GM19351 (cell line): ENCODE measurements around the gene PAM.

ENCODE experiments used
- ATAC-seq: cut with Tn5 transposase; IDR thresholded peaks from one replicate; pipeline ENCODE4 v1.9.1; 2021; ENCODE audit warnings: mild to moderate bottlenecking, moderate library complexity; ENCODE audit not compliant: unreplicated experiment

PAM gene

DNA sequence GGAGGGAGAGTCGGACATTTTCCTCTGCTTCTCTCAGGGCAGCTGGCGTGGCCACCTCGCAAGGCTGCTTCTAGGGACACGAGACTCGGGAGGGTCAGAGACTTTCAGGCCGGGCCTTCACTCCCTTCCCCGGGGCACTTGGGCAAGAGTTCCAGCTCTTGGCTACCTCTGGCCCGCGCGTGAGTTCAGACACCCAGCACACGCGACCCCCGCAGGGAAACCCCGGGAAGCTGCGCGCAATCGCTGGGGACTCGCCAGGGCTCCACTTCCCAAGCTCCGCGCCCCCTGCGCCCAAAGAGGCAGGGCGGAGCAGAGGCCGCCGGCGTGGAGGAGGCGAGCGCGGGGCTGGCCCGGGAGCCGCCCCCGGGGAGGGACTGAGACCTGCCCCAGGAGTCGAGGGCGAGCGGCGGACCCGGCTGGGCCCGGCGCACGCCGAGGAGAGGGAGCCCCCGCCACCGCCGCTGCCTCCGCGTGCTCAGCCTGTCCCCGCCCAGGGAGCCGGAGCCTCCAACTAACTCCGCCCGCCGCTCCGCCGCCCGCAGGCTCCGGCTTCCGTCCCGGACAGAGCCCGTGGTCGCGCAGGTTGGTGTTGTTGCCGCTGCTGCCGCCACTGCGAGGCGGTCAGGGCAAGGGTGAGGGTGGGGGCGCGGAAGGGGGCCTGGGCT lies at the start of gene PAM:
PAM (plus strand) TSS at position 539 of the 665 bp plus-strand sequence. CDS start 110,891 bp downstream, outside the sequence.
- ATAC-seq = peak; percentile 76

DNA sequence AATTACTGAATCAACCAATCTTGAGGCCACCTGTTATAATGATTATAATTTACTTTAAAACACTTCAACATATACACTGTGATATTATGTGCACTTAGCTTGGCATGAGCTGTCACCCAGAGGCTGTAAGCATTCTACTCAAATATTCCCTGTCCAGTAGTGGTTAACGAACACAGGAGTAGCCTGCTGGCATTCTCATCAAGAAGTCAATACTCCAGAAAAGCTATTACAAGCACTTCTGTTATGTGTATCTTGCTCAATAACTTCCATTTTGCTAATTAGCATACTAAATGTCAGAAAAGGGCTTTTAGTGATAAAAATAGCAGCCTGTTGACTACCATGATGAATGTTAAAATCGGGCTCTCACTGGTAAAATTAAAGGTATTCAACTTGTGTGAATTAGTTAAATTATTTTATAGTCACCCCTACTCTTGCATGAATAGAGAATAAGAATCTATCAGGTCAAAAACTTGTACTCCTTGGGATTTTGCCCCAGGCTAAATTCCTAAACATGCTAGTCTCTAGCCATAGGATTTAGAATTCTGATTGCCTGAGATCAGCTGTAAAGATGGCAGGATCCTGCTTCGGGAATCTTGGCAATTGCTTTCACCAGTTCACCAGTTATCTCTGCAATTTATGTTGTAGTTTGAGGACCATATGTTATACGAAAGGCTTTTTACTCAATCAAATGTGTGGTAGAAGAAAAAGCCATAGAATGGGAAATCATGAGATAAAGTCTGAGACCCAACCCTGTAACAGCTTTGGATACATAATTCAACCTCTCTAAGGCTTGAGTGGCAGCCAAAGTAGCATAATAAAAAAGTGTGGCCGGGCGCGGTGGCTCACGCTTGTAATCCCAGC lies 43.4 kb upstream of the PAM start:
- ATAC-seq = no peak

DNA sequence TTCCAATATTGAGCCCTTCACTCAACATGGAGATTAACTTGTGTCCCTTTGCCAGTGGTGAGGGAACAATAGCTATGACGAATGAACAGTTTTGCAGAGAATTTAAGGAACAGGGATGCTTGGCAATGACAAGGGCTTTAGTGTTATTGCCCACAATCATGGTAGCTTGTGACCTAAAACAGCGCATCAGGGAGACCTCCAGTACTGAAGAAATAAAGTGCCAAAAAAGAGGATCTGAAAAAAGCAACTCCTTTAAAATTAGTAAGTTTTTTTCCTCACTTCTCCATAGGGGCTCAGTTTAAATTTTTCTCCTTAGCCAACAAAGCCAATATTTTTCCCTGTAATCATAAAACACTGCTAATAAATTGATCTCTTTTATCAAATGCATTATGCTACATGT lies 41.8 kb upstream of the PAM start:
- ATAC-seq = peak; percentile 33

DNA sequence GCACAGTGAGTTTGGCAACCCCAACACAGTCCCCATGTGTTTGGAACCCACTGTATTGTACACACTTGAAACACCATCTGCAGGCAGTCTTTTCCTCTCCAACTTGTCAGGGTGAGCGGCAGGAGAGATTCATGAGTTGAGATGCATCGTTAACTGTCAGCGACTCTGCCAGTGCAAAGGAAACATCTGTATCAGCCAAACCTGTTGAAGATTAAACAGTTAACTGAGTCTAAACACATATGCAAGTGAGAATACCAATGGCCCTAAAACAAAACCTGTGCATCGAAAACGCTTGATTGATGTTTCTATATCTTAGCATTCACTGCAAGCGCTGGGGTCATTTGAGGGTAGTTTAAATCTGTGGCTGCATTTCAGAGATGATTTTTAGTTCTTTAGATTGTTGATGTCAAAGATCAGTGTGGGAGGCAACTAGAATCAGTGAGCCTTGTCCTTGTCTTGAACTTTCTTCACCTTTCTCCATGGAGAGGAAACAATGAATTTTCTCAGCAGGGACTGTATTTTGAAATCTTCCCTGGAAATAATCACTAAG lies 41.3 kb upstream of the PAM start:
- ATAC-seq = peak; percentile 55

DNA sequence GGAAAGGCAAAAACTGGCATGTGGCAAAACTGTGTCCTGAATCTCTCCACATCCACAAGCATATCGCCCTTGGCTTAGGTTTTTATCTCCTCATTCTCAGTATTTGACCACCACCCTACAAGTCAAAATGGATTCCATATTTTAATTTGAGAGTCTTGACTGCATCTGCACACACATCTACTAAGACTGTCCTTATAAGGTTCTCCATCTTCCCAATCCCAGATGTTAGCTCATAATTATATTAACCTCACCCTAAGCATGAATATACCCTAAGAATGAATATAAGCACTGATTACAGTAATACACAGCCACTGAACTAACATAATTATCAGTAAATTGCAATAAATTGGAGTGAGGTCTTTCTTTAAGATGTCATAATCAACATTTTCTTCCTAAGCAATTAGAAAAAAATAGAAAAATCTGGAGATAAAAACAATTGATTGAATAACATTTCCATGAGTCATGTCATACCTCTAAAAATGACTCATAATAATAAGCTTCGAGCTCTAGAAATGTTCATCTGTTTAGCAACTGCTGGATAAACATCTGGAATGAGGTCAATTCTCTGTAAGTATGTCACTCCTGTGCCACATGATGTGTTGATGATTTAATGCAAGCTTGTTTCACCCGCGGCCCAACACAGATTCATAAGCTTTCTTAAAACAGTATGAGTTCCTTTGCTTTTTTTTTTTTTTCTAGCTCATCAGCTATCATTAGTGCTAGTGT lies 39.9 kb upstream of the PAM start:
- no peak for ATAC-seq

DNA sequence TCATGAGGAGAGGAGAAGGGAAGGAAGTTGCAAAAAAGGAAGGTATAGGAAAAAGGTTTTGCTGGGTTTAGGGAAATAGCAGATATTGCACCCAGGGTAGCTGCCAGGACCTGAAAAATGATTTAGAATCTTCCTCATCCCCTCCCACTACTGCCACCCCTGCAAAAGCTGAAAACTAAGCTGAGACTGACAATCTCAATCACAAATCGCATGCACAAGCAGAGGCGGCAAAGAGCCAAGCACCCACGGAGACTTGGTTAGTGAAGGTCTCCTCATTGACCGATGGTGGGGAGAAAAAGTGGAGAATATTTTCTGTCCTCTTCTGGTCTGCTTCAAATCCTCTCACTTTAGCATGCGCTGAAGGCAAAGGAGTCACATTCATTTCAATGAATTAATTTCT lies 39.1 kb upstream of the PAM start:
- no peak for ATAC-seq

DNA sequence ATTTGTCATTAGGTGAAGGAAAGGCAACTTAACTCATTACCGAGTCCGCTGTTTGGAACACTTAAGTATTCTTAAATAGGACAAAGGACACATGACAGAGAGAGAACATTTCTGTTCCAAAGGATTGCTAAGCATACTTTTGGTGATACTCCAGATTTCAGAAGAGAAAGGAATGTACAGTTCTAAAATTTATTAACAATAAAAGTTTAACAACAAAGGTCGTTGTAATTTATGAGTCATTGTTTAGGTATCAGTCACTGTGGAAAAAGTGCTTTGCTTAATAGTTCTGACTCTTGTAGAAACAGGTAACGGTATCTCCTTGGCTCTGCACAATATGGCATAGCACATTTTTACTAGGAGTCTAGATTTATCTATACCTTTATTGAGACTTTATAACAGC lies 36.3 kb upstream of the PAM start:
- no peak for ATAC-seq

DNA sequence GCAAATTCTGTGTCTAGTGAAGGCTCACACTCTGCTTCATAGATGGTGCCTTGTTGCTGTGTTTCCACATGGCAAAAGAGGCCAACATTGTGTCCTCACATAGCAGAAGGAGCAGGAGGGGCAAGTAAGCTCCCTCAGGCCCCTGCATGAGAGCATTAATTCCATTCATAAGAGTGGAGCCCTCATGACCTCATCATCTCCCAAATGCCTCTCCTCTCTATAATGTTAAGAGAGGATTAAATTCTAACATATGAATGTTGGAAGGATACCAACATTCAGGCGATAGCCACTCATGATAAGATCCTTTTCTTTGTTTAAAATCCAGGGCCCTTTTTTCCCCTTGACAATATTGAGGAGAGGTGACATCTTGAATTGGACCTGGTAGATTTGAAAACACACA lies 35.2 kb upstream of the PAM start:
- ATAC-seq = no peak

DNA sequence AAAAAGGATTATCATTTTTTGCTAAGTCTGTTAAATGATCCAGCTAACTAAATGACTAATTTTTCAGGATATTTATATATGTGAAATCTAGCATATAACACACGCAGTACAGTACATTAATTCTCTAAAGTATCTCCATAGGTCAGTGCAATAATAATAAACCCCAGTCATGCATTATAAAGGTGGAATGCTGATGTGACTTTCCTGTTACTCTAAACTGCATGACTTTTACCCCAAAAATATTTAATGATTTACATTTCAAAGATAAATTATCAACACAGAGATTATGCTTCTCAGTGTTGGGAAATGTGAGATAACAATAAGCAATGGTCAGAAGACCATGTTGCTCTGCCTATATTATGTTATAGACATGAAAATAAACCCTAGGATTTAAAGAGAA lies 34.1 kb upstream of the PAM start:
- no peak for ATAC-seq

DNA sequence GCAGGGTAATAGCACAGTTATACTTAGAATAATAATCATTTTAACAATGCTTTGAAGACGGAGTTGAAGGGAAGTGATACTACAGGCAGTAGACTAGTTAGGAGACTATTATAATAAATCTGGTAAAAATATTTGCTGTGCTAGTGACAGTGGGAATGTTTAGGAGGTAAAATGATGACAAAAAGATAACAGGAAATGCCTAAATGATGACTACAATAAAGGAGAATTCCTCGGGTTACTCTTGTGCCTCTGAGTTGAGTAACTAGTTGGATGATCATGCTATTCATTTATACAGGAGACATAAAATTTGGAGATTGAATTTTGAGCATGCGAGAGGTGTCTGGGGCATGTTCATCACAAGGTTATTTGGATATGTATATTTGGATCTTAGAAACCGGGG lies 32.2 kb upstream of the PAM start:
- ATAC-seq = no peak

DNA sequence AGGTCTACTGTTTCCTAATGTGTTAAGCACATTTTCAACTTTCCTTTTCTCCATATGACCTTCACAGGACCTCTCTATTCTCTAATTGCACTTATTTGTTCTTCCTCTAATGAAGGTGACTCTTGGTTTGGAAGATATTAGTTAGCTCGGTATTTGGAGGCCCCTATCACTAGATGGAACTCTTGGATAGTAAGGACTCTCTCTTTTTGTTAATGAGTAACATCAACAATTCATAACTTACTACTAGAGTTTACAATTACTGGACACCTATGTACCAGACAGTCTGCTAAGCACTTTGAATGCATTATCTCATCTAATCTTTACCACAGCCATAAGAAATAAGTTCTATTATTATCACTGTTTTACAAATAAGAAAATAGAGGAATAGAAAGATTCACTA lies 23.4 kb upstream of the PAM start:
- ATAC-seq = no peak

DNA sequence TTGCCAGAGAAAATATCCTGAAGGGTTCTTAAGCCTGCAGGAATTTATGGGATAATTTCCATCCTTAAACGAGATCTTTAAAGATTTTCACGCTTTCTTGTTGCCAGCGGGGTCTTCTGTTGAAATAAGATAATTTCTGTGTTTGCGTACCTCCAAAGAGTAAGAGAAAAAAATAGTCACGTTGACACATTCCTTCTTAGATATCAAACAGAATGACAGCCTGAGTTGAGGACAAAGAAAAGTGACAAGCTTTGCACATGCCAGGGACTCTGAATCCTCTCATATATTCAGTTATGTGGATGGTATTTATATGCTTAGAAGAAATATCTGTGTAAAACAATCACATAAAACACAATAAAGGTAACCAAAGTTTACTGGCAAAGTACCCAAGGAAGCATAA lies 21.6 kb upstream of the PAM start:
- ATAC-seq = no peak

DNA sequence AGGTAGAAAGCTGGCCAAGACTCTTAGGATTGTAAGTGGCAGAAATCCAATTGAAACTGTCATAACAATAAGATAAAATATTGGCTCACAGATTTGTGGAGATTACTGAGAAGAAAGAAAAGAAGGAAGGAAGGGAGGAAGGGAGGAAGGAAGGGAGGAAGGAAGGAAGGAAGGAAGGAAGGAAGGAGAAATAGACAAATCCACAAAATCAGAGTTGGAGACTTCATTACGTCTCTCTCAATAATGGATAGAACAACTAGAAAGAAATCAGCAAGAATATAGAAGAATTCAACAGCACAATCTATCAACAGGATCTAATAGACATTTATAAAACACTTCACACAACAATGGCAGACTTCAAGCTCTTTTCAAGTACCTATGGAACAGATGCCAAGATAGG lies 17.9 kb upstream of the PAM start:
- no peak for ATAC-seq

DNA sequence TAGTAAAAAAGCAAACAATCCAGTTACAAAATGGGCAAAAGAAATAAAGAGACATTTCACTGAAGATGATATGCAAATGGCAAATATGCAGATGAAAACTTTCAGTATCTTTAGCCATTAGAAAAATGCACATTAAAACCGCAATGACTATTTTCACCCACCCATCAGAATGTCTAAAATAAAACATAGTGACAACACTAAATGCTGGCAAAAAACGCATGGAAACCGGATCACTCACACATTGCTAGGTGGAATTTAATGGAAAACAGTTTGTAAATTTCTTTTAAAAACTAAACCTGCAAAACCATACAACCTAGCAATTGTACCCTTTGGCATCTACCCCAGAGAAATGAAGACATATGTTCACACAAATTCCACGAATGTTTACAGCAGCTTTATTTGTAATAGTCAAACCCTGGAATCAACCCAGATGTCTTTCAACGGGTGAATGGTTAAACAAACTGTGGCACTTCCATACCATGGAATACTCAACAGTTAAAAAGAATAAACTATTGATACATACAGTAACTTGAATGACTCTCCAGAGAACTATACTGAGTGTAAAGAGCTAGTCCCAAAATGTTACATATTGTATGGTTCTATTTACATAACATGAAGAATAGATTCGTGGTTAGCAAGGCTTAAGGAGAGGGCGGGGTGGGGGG lies 17.2 kb upstream of the PAM start:
- no peak for ATAC-seq

DNA sequence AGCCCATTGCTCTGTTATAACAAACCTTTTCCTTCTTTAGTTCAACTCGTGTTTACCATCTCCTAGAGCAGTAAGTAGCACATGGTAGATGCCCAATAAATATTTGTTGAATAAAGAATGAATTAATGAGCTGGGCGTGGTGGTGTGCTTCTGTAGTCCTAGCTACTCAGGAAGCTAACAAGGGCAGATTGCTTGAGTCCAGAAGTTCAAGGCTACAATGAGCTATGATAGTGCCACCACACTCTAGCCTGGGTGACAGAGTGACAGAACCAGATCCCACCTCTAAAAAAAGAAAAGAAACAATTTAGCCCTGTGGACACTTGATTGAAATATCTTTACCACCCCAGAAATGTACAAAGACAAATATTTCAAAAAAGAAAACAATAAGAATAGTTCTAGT lies 14.6 kb upstream of the PAM start:
- no peak for ATAC-seq

DNA sequence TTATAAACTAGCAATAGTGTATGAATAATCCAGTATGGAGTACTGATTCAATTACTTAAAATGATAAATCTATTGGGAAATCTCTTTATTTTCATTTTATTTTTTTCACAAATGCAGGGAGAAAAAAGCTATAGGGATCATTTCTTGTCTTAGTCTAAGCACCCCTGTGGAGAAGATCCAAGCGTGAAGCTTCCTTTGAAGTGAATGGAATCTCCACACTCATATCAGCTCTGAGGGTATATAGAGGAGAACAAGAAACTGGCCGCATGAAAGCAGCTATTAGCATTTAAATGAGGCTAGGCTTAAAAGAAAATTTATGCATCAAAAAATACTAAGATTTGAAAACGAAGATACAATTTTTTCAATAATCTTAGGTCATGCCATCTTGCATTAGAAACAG lies 12.9 kb upstream of the PAM start:
- ATAC-seq = no peak

DNA sequence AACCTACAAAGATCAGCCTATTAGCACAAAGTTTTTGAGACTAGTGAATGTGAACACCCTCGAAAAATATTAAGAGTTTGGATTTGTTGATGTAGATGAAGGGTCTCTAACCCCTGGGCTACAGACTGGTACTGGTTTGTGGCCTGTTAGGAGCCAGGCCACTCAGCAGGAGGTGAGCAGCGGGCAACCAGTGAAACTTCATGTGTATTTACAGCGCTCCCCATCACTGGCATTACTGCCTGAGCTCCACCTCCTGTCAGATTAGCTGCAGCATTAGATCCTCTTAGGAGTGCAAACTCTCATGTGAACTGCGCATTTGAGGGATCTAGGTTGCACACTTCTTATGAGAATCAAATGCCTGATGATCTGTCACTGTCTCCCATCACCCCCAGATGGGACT lies 11.2 kb upstream of the PAM start:
- ATAC-seq = no peak

DNA sequence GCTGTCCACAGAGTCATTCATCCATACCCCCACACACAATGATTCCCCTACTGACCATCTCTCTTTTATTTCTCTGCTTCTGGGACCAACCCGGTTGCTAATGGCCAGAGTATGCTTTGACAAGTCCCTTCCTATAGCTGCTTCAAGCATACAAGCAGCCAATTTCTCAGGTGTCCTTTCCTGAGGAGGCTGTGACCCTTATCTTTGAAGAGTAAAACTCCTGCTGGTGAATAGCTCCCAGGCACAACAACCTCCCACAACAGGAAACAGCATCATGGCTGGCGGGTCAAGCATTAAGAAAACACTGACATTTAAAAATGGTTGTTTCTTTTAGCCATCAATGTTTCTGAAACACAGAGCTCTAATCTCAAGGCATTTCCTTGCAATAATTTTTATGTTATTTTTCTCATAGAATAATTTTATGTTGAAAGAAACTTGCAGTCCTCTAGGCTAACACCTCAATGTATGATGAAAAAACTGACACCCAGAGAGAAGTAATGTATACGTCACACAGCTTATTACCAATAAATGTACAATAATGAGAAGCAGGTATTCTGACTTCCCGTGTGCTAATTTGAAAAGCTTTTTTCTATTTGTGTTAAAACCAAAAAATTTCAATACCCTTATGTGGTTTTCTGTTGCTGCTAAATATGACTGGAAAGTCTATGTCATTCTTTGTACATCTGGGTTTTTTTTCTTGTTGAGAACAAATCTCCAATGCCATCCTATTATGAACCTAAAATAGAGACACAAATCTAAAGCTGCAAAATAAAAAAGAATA lies 7.5 kb upstream of the PAM start:
- ATAC-seq = peak; percentile 86

DNA sequence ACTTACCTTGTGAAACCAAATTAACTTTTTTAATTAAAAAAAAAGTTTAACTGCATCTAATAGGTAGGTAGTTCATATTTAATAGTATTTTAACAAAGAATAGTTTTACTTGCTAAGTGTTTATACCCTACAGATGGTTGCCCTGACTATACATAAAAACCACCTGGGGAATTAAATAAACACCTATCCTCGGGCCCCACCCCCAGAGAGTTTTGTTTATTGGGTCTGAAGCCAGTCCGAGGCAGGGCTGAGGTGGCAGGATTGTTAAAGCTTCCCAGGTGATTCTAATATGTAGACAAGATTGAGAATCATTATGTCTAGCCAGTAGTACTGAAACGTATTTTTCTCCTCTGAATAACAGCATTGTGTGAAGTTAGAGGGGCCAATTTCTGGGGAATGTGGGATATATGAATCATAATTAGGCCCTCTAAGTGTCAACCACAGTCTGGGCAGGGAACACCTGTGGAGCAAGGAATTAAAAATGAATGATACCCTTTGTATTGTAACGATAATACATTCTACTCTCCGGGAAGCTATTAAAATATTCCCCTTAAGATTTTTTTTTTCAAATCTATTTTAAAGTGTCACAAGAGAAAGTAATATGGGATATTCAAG lies 5.6 kb upstream of the PAM start:
- ATAC-seq = no peak
